Endothelial cell of umbilical vein (primary cell): ENCODE results near the gene DYNC2H1. TPM values are rescaled to one million over a fixed set of nuclear protein-coding genes. Genes with fewer than 3 reads are reported as not detected.

Experiments
- BruUV-seq: library from RNA; stranded (reverse); fragments of 400-500 nt; replicated peaks from 2 replicates; lab custom pipeline; 2021; lab: Mats Ljungman, UMichigan
- CTCF ChIA-PET: fragments of 300-600, 350-600 bp; sonication (Branson Sonifier 250); formaldehyde crosslinking; loops from one replicate; lab custom pipeline; 2021; ENCODE audit warnings: antibody characterized with exemption, inconsistent platforms; lab: Charles Lee
- POLR2A ChIA-PET: fragments of 300-600, 350-600 bp; sonication (Branson Sonifier 250); formaldehyde crosslinking; loops from one replicate; lab custom pipeline; 2021; ENCODE audit warnings: antibody characterized with exemption, inconsistent platforms; lab: Charles Lee
- DNase-seq: peaks from one replicate; pipeline ENCODE4 v3.0.0-alpha.2; 2011; ENCODE audit warnings: low read depth, low spot score
- FAIRE-seq: peaks from 2 replicates; lab custom pipeline; 2011; peaks lifted over from hg19 to GRCh38; lab: Jason Lieb, UNC
- H2AFZ ChIP-seq: 2 replicates; pipeline ENCODE4 v1.6.0; 2012; ENCODE audit warnings: low read depth, low read length, control low read depth, inconsistent platforms
- H3K27ac ChIP-seq: 2 replicates; pipeline ENCODE4 v1.5.1; 2011; ENCODE audit warnings: low read depth, mild to moderate bottlenecking, control low read depth, low read length, moderate library complexity; ENCODE audit not compliant: insufficient read depth
- H3K27me3 ChIP-seq, 2 experiments: 2 replicates each; pipeline versions ENCODE4 v1.6.0 to v1.6.1; 2011; ENCODE audit warnings: low read length in 2 of 2, mixed read lengths in 1 of 2; ENCODE audit not compliant: control insufficient read depth in 2 of 2, insufficient read depth in 2 of 2
- H3K36me3 ChIP-seq, 2 experiments: 2 replicates in 1 of 2; 3 replicates in 1 of 2; pipeline ENCODE4 v1.5.1; 2011; ENCODE audit warnings: low read length in 2 of 2, mild to moderate bottlenecking in 1 of 2, moderate library complexity in 1 of 2; ENCODE audit not compliant: control insufficient read depth in 2 of 2, insufficient read depth in 2 of 2; ENCODE audit errors: extremely low read depth in 1 of 2
- H3K4me1 ChIP-seq: 3 replicates; pipeline ENCODE4 v1.5.1; 2011; ENCODE audit warnings: mild to moderate bottlenecking, low read length; ENCODE audit not compliant: control insufficient read depth, insufficient read depth; ENCODE audit errors: extremely low read depth
- H3K4me2 ChIP-seq: 2 replicates; pipeline ENCODE4 v1.6.1; 2011; ENCODE audit warnings: low read length, control low read depth, mixed read lengths; ENCODE audit not compliant: insufficient read depth
- H3K4me3 ChIP-seq, 3 experiments: fragments of 200-600 bp in 1 of 3; sonication (generic), shearing (Covaris generic) in 1 of 3; replicated peaks in 1 of 3; 2 replicates each; pipeline ENCODE4 v1.5.1; 2011 to 2016; ENCODE audit warnings: control low read depth in 3 of 3, low read length in 3 of 3, mild to moderate bottlenecking in 2 of 3, inconsistent platforms in 1 of 3, low read depth in 1 of 3, moderate library complexity in 1 of 3; ENCODE audit not compliant: insufficient read depth in 1 of 3
- H3K79me2 ChIP-seq: 2 replicates; pipeline ENCODE4 v1.6.0; 2012; ENCODE audit warnings: low read length, inconsistent platforms; ENCODE audit not compliant: control insufficient read depth, insufficient read depth
- H3K9ac ChIP-seq: replicated peaks from 2 replicates; pipeline ENCODE3; 2011; ENCODE audit warnings: low read length, control low read depth; ENCODE audit not compliant: insufficient read depth; ENCODE audit errors: extremely low read depth
- H3K9me1 ChIP-seq: replicated peaks from 3 replicates; pipeline ENCODE4 v1.6.0; 2011; ENCODE audit warnings: mild to moderate bottlenecking, low read length; ENCODE audit not compliant: control insufficient read depth, insufficient read depth; ENCODE audit errors: extremely low read depth
- H3K9me3 ChIP-seq: replicated peaks from 2 replicates; pipeline ENCODE4 v1.5.1; 2012; ENCODE audit warnings: low read length, inconsistent platforms; ENCODE audit not compliant: control insufficient read depth, insufficient read depth
- H4K20me1 ChIP-seq: replicated peaks from 2 replicates; pipeline ENCODE3; 2011; ENCODE audit warnings: mild to moderate bottlenecking, low read length; ENCODE audit not compliant: control insufficient read depth, insufficient read depth; ENCODE audit errors: extremely low read depth
- EZH2 ChIP-seq: IDR thresholded peaks from 2 replicates; pipeline ENCODE4 v1.6.1; 2012; ENCODE audit warnings: borderline replicate concordance, low read depth, mild to moderate bottlenecking, moderate library complexity, low read length, inconsistent platforms; ENCODE audit not compliant: severe bottlenecking
- FOS ChIP-seq: IDR thresholded peaks from 2 replicates; pipeline ENCODE4 v1.6.1; 2011; ENCODE audit warnings: mild to moderate bottlenecking, low read length, moderate library complexity, borderline replicate concordance; ENCODE audit not compliant: insufficient read depth
- GATA2 ChIP-seq: IDR thresholded peaks from 2 replicates; pipeline ENCODE4 v1.7.0; 2011; ENCODE audit warnings: low read depth, mild to moderate bottlenecking, moderate library complexity, mixed read lengths, low read length; ENCODE audit not compliant: insufficient read length, insufficient read depth
- JUN ChIP-seq: IDR thresholded peaks from 2 replicates; pipeline ENCODE4 v1.6.1; 2011; ENCODE audit warnings: borderline replicate concordance, low read depth; ENCODE audit not compliant: insufficient read length, insufficient read depth
- MYC ChIP-seq: IDR thresholded peaks from one replicate; pipeline ENCODE4 v1.6.1; 2011; ENCODE audit warnings: mild to moderate bottlenecking, low read depth, low read length
- POLR2A ChIP-seq: IDR thresholded peaks from 2 replicates; pipeline ENCODE4 v1.6.1; 2012; ENCODE audit warnings: low read depth, mild to moderate bottlenecking, control low read depth, low read length
- POLR2AphosphoS5 ChIP-seq: IDR thresholded peaks from 2 replicates; pipeline ENCODE4 v1.6.1; 2012; ENCODE audit warnings: low read depth, mild to moderate bottlenecking, control low read depth, low read length, moderate library complexity; ENCODE audit not compliant: insufficient read depth
- dilution Hi-C: fragments of 300-500 bp; cut with MboI; formaldehyde crosslinking; loops from one replicate; pipeline ENCODE4 v1.15.0; 2019; ENCODE audit warnings: low sequenced_read_pairs; ENCODE audit not compliant: extremely low pct_ligation_motif_present
- intact Hi-C: fragments of 100-400 bp; cut with micrococcal nuclease; formaldehyde crosslinking; loops from one replicate; pipeline ENCODE4 v1.10.0; 2022
- polyA plus RNA-seq, 4 experiments: library from polyadenylated mRNA; depleted of rRNA in 3 of 4; stranded (reverse) in 3 of 4; unstranded in 1 of 4; fragments of >200 nt; gene quantifications; 2 replicates each; pipeline versions ENCODE4 v1.2.1 to v1.2.3, GENCODE V29; 2011 to 2012; ENCODE audit warnings: missing spikeins in 1 of 4
- total RNA-seq: library from RNA; stranded (reverse); gene quantifications from 2 replicates; pipeline ENCODE4 v1.2.3, GENCODE V29; 2021
- TF ChIP-seq, protein P1 (sequence below), 2 donors: IDR thresholded peaks; 1 replicate in 1 of 2; 2 replicates in 1 of 2; pipeline ENCODE4 v1.5.1; 2011; ENCODE audit warnings: low read length in 2 of 2, mild to moderate bottlenecking in 2 of 2, moderate library complexity in 2 of 2, control low read depth in 1 of 2, inconsistent platforms in 1 of 2, low read depth in 1 of 2; ENCODE audit not compliant: insufficient read depth in 1 of 2; ENCODE audit errors: extremely low read depth in 1 of 2
- TF ChIP-seq, protein P2 (sequence below): IDR thresholded peaks from 2 replicates; pipeline ENCODE4 v1.6.1; 2011; ENCODE audit not compliant: insufficient read depth, insufficient read length

The DYNC2H1 gene
- total and polyA plus RNA-seq, 2 donors (not counting 3 experiments of a cell fraction or from before 2014, with no cell fraction given) = 1.9 to 4.2 TPM

DNA sequence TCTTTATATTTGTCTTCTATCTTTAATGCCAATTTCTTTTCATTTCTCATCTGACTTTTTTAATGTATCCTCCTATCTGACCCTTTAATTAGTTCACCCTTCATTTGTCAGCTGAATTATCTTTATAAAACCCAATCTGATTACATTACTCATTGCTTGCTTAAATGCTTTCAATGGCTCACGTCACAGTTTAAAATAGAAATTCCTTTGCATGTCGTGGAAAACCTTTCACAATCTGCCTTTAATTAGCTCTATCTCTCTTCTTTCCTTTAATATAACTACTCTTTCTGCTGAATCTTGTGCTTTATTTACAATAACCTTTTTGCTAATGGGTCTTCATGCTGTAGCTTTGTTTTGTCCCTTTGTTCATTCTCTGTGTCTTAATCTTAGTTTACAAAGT lies 125.7 kb downstream of the DYNC2H1 start:
- Histone ChIP-seq H3K4me3 (no peak overlapping the region), H3K4me1 (no peaks in the 10 kb centered on the region), H3K4me2 (no peak overlapping the region), H3K27me3 (no peaks in the 10 kb centered on the region), H3K27ac (no peak overlapping the region), H3K79me2 (no peaks in the 10 kb centered on the region), H3K9me3 (no peaks in the 10 kb centered on the region), H2AFZ (no peak overlapping the region), H3K9me1 (no peaks in the 10 kb centered on the region), H3K9ac (no peak overlapping the region), H3K36me3 (no peaks in the 10 kb centered on the region), H4K20me1 (no peaks in the 10 kb centered on the region)
- TF ChIP-seq POLR2AphosphoS5 = no peak
- TF ChIP-seq JUN = no peak
- no peak for TF ChIP-seq POLR2A
- no peak for TF ChIP-seq GATA2
- TF ChIP-seq FOS = no peak
- TF ChIP-seq, protein P1, sequence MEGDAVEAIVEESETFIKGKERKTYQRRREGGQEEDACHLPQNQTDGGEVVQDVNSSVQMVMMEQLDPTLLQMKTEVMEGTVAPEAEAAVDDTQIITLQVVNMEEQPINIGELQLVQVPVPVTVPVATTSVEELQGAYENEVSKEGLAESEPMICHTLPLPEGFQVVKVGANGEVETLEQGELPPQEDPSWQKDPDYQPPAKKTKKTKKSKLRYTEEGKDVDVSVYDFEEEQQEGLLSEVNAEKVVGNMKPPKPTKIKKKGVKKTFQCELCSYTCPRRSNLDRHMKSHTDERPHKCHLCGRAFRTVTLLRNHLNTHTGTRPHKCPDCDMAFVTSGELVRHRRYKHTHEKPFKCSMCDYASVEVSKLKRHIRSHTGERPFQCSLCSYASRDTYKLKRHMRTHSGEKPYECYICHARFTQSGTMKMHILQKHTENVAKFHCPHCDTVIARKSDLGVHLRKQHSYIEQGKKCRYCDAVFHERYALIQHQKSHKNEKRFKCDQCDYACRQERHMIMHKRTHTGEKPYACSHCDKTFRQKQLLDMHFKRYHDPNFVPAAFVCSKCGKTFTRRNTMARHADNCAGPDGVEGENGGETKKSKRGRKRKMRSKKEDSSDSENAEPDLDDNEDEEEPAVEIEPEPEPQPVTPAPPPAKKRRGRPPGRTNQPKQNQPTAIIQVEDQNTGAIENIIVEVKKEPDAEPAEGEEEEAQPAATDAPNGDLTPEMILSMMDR (IDR thresholded peaks at IDR 0.05; ENCODE audit: extremely low read depth in 1 of 2, insufficient read depth in 1 of 2, low read depth in 1 of 2, low read length in 2 of 2) = no peak
- TF ChIP-seq EZH2 = no peak
- no peak for TF ChIP-seq MYC
- TF ChIP-seq, protein P2, sequence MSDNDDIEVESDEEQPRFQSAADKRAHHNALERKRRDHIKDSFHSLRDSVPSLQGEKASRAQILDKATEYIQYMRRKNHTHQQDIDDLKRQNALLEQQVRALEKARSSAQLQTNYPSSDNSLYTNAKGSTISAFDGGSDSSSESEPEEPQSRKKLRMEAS = no peak
- dilution Hi-C loops = no loop called here
- intact Hi-C loops = no loop called here
- BruUV-seq = no TSS peak
- DNase-seq = no peak
- FAIRE-seq = no peak
- ChIA-PET CTCF (interaction anchor here (0.6 to 1.6 kb wide), 5 partner anchors 9 to 366 kb away, joined by 3 to 6 read pairs (median 4); no protein-coding TSS in a partner anchor), POLR2A (no interaction called here)
